A549 treated with CpdA at 1 μM for 4 hours (cell line): ENCODE data around the gene SBNO1. TPM values are rescaled to one million over a fixed set of nuclear protein-coding genes. Genes with fewer than 3 reads are reported as not detected.

Experiments used
- total RNA-seq: library from RNA; stranded (reverse); fragments of 200-300 nt; extraction: Qiagen RNA extraction; gene quantifications from 5 replicates; pipeline ENCODE4 v1.2.3, GENCODE V29; 2022; ENCODE audit warnings: low read depth

SBNO1 gene
- 20.5 to 29.8 TPM (median 25.6 TPM) in 5 replicates for total RNA-seq

GRCh38 chr12:123364532-123365024, at the start of gene SBNO1:
TSS of gene SBNO1 (minus strand) at chr12:123364847. CDS start at chr12:123350441, 14,406 bp downstream.

Other genes with a start within 250 kb of the SBNO1 start
- 13.8 to 20.0 TPM (median 16.4 TPM) in 5 replicates for gene PITPNM2, start 213.8 kb downstream of the SBNO1 start, total RNA-seq
- gene MPHOSPH9, start 131.7 kb downstream of the SBNO1 start, total RNA-seq, result 16.1 to 32.0 TPM (median 23.9 TPM) in 5 replicates
- 12.8 to 21.0 TPM (median 16.0 TPM) in 5 replicates for gene MTRFR, start 131.4 kb downstream of the SBNO1 start, total RNA-seq
- 99.6 to 167 TPM (median 161 TPM) in 5 replicates for gene CDK2AP1, start 93.0 kb downstream of the SBNO1 start, total RNA-seq
- 47.8 to 58.0 TPM (median 51.4 TPM) in 5 replicates for gene KMT5A, start 19.3 kb upstream of the SBNO1 start, total RNA-seq
- 1.5 to 1.7 TPM (median 1.7 TPM) in 5 replicates for gene RILPL2, start 71.8 kb upstream of the SBNO1 start, total RNA-seq
- 16.9 to 20.6 TPM (median 19.1 TPM) in 5 replicates for gene SNRNP35, start 93.3 kb upstream of the SBNO1 start, total RNA-seq
- gene RILPL1, start 168.9 kb upstream of the SBNO1 start, total RNA-seq, result 8.3 to 14.6 TPM (median 12.2 TPM) in 5 replicates
- 179 to 207 TPM (median 187 TPM) in 5 replicates for gene TMED2, start 219.7 kb upstream of the SBNO1 start, total RNA-seq
- 32.6 to 35.8 TPM (median 33.5 TPM) in 5 replicates for gene DDX55, start 237.3 kb upstream of the SBNO1 start, total RNA-seq